ENCODE data around the gene BFSP1. TPM values are rescaled to one million over a fixed set of nuclear protein-coding genes. Genes with fewer than 3 reads are reported as not detected.
A peak's percentile ranks its signal among the peaks of the same experiment; 100 is the strongest.

BFSP1 gene
- total and polyA plus RNA-seq, 2 experiments from 2014 or later: 2.0 to 2.3 TPM

DNA sequence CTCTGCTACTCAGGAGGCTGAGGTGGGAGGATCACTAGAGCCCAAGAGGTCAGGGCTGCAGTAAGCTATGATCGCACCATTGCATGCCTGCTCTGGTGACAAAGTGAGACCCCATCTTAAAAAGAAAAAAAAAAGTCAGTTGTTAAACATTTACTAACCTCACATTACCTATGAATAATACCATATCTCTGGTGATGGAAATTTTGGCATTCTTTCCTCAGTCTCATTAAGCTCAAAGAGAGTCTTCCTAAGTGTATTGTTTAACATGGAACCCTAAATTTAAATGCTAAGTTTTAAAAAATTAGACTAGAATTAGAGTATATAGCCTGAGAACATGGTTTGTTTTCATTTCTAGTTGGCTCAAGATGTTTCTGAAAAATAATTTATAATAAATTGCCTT, 11.3 kb upstream of the BFSP1 start:
- WGBS (ENCODE audit: low lambda C conversion rate, missing lambda C conversion rate): 95% methylated on average over 1 of the region's 1 CpG
- Histone ChIP-seq H4K20me1 (ENCODE audit: insufficient read depth, poor library complexity, severe bottlenecking) (no peaks in the 10 kb centered on the region), H2AFZ (no peak overlapping the region), H3K4me1 (ENCODE audit: insufficient read depth) (peaks cover 10% of the 10 kb centered on the region), H3K27me3 (no peaks in the 10 kb centered on the region), H3K9me3 (ENCODE audit: low read depth) (no peaks in the 10 kb centered on the region), H3K4me2 (peak overlapping the region; percentile 14), H3K9me2 (replicated peaks; ENCODE audit: insufficient read depth) (no peaks in the 10 kb centered on the region), H3K4me3 (no peak overlapping the region), H3K27ac (peak overlapping the region; percentile 76), H3K36me3 (replicated peaks; ENCODE audit: insufficient read depth, low read depth) (no peaks in the 10 kb centered on the region), H3K79me2 (no peaks in the 10 kb centered on the region)
- DNase-seq (ENCODE audit: low spot score): no peak
- TF ChIP-seq CTCF (IDR thresholded peaks at IDR 0.05; ENCODE audit: poor library complexity) (no peak), EZH2 (IDR thresholded peaks at IDR 0.05; ENCODE audit: borderline replicate concordance) (no peak), EZH2phosphoT487 (IDR thresholded peaks at IDR 0.05; ENCODE audit: low read depth, severe bottlenecking, unreplicated experiment) (no peak)

DNA sequence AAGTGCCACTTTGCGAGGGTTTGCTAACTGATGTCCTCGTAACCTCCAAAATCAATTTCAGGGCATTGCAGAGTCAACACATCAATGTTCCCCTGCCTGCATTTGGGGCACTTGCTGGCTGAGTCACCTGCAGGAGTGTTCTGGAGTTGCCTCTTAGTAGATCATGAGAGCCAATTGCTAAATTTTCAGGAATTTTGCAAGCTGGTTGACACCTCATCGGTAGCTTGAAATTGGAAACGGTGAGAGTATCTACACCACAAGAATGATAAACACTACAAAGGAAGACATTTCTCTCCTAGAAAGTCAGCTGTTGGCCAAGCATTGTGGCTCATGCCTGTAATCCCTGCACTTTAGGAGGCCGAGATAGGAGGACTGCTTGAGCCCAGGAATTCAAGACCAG, 10.8 kb upstream of the BFSP1 start:
- TF ChIP-seq EZH2phosphoT487 (IDR thresholded peaks at IDR 0.05; ENCODE audit: low read depth, severe bottlenecking, unreplicated experiment) (no peak), CTCF (IDR thresholded peaks at IDR 0.05; ENCODE audit: poor library complexity) (no peak), EZH2 (IDR thresholded peaks at IDR 0.05; ENCODE audit: borderline replicate concordance) (no peak)
- H3K4me2 ChIP-seq: no peak overlapping the region
- 87% methylated on average over 5 of the region's 5 CpGs for WGBS (ENCODE audit: low lambda C conversion rate, missing lambda C conversion rate)

GRCh38 chr20:17541596-17541995, 10.4 kb upstream of the BFSP1 start:
- 95% methylated on average over 3 of the region's 3 CpGs for WGBS (ENCODE audit: low lambda C conversion rate, missing lambda C conversion rate)
- Histone ChIP-seq H3K4me2 (no peak overlapping the region), H4K20me1 (ENCODE audit: insufficient read depth, poor library complexity, severe bottlenecking) (no peaks in the 10 kb centered on the region), H2AFZ (no peak overlapping the region), H3K9me2 (replicated peaks; ENCODE audit: insufficient read depth) (no peaks in the 10 kb centered on the region), H3K9me3 (ENCODE audit: low read depth) (no peaks in the 10 kb centered on the region), H3K27ac (no peak overlapping the region), H3K27me3 (no peaks in the 10 kb centered on the region), H3K79me2 (no peaks in the 10 kb centered on the region), H3K4me3 (no peak overlapping the region), H3K4me1 (ENCODE audit: insufficient read depth) (peaks cover 10% of the 10 kb centered on the region), H3K36me3 (replicated peaks; ENCODE audit: insufficient read depth, low read depth) (no peaks in the 10 kb centered on the region)
- TF ChIP-seq CTCF (IDR thresholded peaks at IDR 0.05; ENCODE audit: poor library complexity) (no peak), EZH2 (IDR thresholded peaks at IDR 0.05; ENCODE audit: borderline replicate concordance) (no peak), EZH2phosphoT487 (IDR thresholded peaks at IDR 0.05; ENCODE audit: low read depth, severe bottlenecking, unreplicated experiment) (no peak)
- no peak for DNase-seq (ENCODE audit: low spot score)

More for the DNA sequence above, 10.8 kb upstream of the BFSP1 start:
- no peak for DNase-seq (ENCODE audit: low spot score)
- H4K20me1 ChIP-seq (ENCODE audit: insufficient read depth, poor library complexity, severe bottlenecking): no peaks in the 10 kb centered on the region
- peaks cover 10% of the 10 kb centered on the region for H3K4me1 ChIP-seq (ENCODE audit: insufficient read depth)
- no peaks in the 10 kb centered on the region for H3K9me2 ChIP-seq (replicated peaks; ENCODE audit: insufficient read depth)
- no peak overlapping the region for H3K4me3 ChIP-seq
- no peaks in the 10 kb centered on the region for H3K9me3 ChIP-seq (ENCODE audit: low read depth)
- no peaks in the 10 kb centered on the region for H3K79me2 ChIP-seq
- H3K36me3 ChIP-seq (replicated peaks; ENCODE audit: insufficient read depth, low read depth): no peaks in the 10 kb centered on the region
- no peak overlapping the region for H2AFZ ChIP-seq
- no peaks in the 10 kb centered on the region for H3K27me3 ChIP-seq
- no peak overlapping the region for H3K27ac ChIP-seq

All from hepatocyte (in vitro differentiated cells).